ENCODE results near the gene CPVL. TPM values are rescaled to one million over a fixed set of nuclear protein-coding genes. Genes with fewer than 3 reads are reported as not detected.

The CPVL gene
- total RNA-seq, 1 donor from 2014 or later, result 22.2 TPM

DNA sequence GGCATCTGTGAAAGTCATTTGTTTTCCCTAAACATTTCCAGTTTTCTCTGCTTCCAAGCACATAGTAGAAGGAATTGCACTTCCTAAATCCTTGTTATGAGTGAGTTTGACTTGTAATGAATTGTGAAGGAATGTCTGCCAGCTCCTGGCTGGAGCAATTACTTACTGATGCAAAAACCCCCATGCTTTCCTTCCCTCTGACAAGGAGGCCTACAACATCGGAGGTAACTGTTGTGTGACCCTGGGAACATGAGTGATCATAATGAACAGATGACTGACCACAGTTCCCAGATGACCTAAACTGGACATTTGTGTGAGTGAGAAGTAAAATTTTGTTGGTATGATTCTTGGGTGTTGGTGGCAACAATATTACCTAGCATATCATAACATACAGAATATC lies 21.4 kb upstream of the CPVL start:
- no peak overlapping the region for H3K27ac Mint-ChIP-seq (ENCODE audit: unreplicated experiment)
- Histone ChIP-seq H3K27me3 (ENCODE audit: insufficient read depth, low read length) (peaks cover 4% of the 10 kb centered on the region), H2AFZ (ENCODE audit: low read depth, low read length) (no peak overlapping the region), H3K4me2 (ENCODE audit: low read length) (no peak overlapping the region), H3K79me2 (ENCODE audit: insufficient read depth, low read length) (no peaks in the 10 kb centered on the region), H3K4me1 (ENCODE audit: insufficient read depth, low read length) (no peaks in the 10 kb centered on the region), H3K9me3 (ENCODE audit: insufficient read depth, low read depth, low read length) (no peaks in the 10 kb centered on the region), H4K20me1 (ENCODE audit: insufficient read depth, low read length) (no peaks in the 10 kb centered on the region), H3K36me3 (ENCODE audit: insufficient read depth, low read length) (no peaks in the 10 kb centered on the region), H3K9ac (ENCODE audit: low read length) (no peak overlapping the region), H3K4me3 (ENCODE audit: insufficient read depth, low read depth, low read length) (no peak overlapping the region), H3K27ac (ENCODE audit: low read depth, low read length) (no peak overlapping the region)
- peaks cover 4% of the 10 kb centered on the region for H3K9me3 Mint-ChIP-seq (ENCODE audit: unreplicated experiment)
- no peaks in the 10 kb centered on the region for H3K36me3 Mint-ChIP-seq (ENCODE audit: low read depth, unreplicated experiment)
- FAIRE-seq (no peak), DNase-seq (ENCODE audit: low read depth) (no peak)
- TF ChIP-seq EZH2 (IDR thresholded peaks at IDR 0.05; ENCODE audit: insufficient read depth, low read length), result no peak
- no peak for TF ChIP-seq CTCF (IDR thresholded peaks at IDR 0.05; ENCODE audit: insufficient read depth, low read depth, low read length)
- H3K27me3 Mint-ChIP-seq (ENCODE audit: low read depth, unreplicated experiment), result no peaks in the 10 kb centered on the region
- no peaks in the 10 kb centered on the region for H3K4me1 Mint-ChIP-seq (ENCODE audit: low read depth, unreplicated experiment)
- H3K4me3 Mint-ChIP-seq (ENCODE audit: unreplicated experiment), result no peak overlapping the region

DNA sequence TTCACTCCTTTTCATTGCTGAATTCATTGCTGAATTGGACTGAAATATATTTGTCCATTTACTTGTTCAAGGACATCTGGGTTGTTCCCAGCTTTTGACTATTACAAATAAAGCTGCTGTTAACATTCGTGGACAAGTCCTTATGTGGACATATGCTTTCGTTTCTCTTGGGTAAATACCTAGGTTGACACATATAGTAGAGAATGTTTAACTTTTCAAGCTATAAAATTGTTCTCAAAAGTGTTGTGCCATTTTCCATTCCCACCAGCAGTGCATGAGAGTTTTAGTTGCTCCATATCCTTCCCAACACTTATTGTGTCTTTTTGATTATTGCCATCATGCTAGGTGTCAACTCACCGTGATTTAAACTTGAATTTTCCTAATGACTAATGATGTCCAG lies 17.5 kb upstream of the CPVL start:
- Histone ChIP-seq H3K36me3 (ENCODE audit: insufficient read depth, low read length) (no peaks in the 10 kb centered on the region), H3K79me2 (ENCODE audit: insufficient read depth, low read length) (no peaks in the 10 kb centered on the region), H4K20me1 (ENCODE audit: insufficient read depth, low read length) (no peaks in the 10 kb centered on the region), H3K4me1 (ENCODE audit: insufficient read depth, low read length) (no peaks in the 10 kb centered on the region), H3K4me3 (ENCODE audit: insufficient read depth, low read depth, low read length) (no peak overlapping the region), H2AFZ (ENCODE audit: low read depth, low read length) (no peak overlapping the region), H3K4me2 (ENCODE audit: low read length) (no peak overlapping the region), H3K9ac (ENCODE audit: low read length) (no peak overlapping the region), H3K9me3 (ENCODE audit: insufficient read depth, low read depth, low read length) (no peaks in the 10 kb centered on the region), H3K27me3 (ENCODE audit: insufficient read depth, low read length) (no peaks in the 10 kb centered on the region), H3K27ac (ENCODE audit: low read depth, low read length) (no peak overlapping the region)
- Mint-ChIP-seq H3K27me3 (ENCODE audit: low read depth, unreplicated experiment) (no peaks in the 10 kb centered on the region), H3K9me3 (ENCODE audit: unreplicated experiment) (peaks cover 4% of the 10 kb centered on the region), H3K4me1 (ENCODE audit: low read depth, unreplicated experiment) (no peaks in the 10 kb centered on the region), H3K4me3 (ENCODE audit: unreplicated experiment) (no peak overlapping the region), H3K36me3 (ENCODE audit: low read depth, unreplicated experiment) (no peaks in the 10 kb centered on the region), H3K27ac (ENCODE audit: unreplicated experiment) (no peak overlapping the region)
- no peak for FAIRE-seq
- no peak for TF ChIP-seq CTCF (IDR thresholded peaks at IDR 0.05; ENCODE audit: insufficient read depth, low read depth, low read length)
- no peak for TF ChIP-seq EZH2 (IDR thresholded peaks at IDR 0.05; ENCODE audit: insufficient read depth, low read length)
- DNase-seq (ENCODE audit: low read depth), result no peak

DNA sequence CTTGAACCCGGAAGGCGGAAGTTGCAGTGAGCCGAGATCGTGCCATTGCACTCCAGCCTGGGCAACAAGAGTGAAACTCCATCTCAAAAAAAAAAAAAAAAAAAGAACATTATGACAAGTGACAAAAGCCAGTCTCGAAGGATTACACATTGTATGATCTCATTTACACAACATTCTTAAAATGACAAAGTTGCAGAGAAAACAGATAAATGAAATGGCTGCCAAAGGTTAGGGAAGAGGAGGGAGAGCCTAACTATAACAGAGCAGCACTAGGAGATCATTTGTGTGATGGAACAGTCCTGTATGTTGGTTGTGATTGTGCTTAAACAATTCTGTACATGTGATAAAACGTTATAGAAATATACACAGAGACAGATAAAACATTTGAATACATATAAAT lies 16.2 kb upstream of the CPVL start:
- no peaks in the 10 kb centered on the region for H3K79me2 ChIP-seq (ENCODE audit: insufficient read depth, low read length)
- Mint-ChIP-seq H3K9me3 (ENCODE audit: unreplicated experiment) (peaks cover 4% of the 10 kb centered on the region), H3K4me1 (ENCODE audit: low read depth, unreplicated experiment) (no peaks in the 10 kb centered on the region), H3K27ac (ENCODE audit: unreplicated experiment) (no peak overlapping the region), H3K36me3 (ENCODE audit: low read depth, unreplicated experiment) (no peaks in the 10 kb centered on the region), H3K27me3 (ENCODE audit: low read depth, unreplicated experiment) (no peaks in the 10 kb centered on the region), H3K4me3 (ENCODE audit: unreplicated experiment) (no peak overlapping the region)
- no peak overlapping the region for H2AFZ ChIP-seq (ENCODE audit: low read depth, low read length)
- no peaks in the 10 kb centered on the region for H4K20me1 ChIP-seq (ENCODE audit: insufficient read depth, low read length)
- no peak overlapping the region for H3K4me3 ChIP-seq (ENCODE audit: insufficient read depth, low read depth, low read length)
- H3K9ac ChIP-seq (ENCODE audit: low read length), result no peak overlapping the region
- TF ChIP-seq EZH2 (IDR thresholded peaks at IDR 0.05; ENCODE audit: insufficient read depth, low read length) (no peak), CTCF (IDR thresholded peaks at IDR 0.05; ENCODE audit: insufficient read depth, low read depth, low read length) (no peak)
- DNase-seq (ENCODE audit: low read depth) (no peak), FAIRE-seq (no peak)
- no peaks in the 10 kb centered on the region for H3K9me3 ChIP-seq (ENCODE audit: insufficient read depth, low read depth, low read length)
- no peaks in the 10 kb centered on the region for H3K27me3 ChIP-seq (ENCODE audit: insufficient read depth, low read length)
- H3K4me1 ChIP-seq (ENCODE audit: insufficient read depth, low read length), result no peaks in the 10 kb centered on the region
- no peak overlapping the region for H3K27ac ChIP-seq (ENCODE audit: low read depth, low read length)
- H3K36me3 ChIP-seq (ENCODE audit: insufficient read depth, low read length), result no peaks in the 10 kb centered on the region
- H3K4me2 ChIP-seq (ENCODE audit: low read length), result no peak overlapping the region
